Neutrophil (primary cell): ENCODE measurements around the gene TTC3.

Experiments used
- H3K27ac ChIP-seq: fragments of 200-600 bp; sonication (generic); 2 replicates; pipeline ENCODE4 v1.5.1; 2016; ENCODE audit warnings: mild to moderate bottlenecking, moderate library complexity
- H3K27me3 ChIP-seq: fragments of 200-600 bp; sonication (generic); 2 replicates; pipeline ENCODE4 v1.6.0; 2016; ENCODE audit warnings: mild to moderate bottlenecking
- H3K36me3 ChIP-seq: fragments of 200-600 bp; sonication (generic); 2 replicates; pipeline ENCODE4 v1.5.1; 2017
- H3K4me1 ChIP-seq, 2 experiments: fragments of 200-600 bp in 1 of 2; sonication (generic) in 1 of 2; 1 replicate in 1 of 2; 2 replicates in 1 of 2; pipeline versions ENCODE4 v1.5.1 to v1.6.1; 2013 to 2016; ENCODE audit warnings: low read depth in 1 of 2, low read length in 1 of 2, mild to moderate bottlenecking in 1 of 2, moderate library complexity in 1 of 2; ENCODE audit not compliant: control insufficient read depth in 1 of 2, insufficient read depth in 1 of 2
- H3K4me3 ChIP-seq, 2 experiments: fragments of 200-600 bp in 1 of 2; sonication (generic) in 1 of 2; 1 replicate in 1 of 2; 2 replicates in 1 of 2; pipeline ENCODE4 v1.5.1; 2013 to 2016; ENCODE audit warnings: low read depth in 1 of 2, low read length in 1 of 2, mild to moderate bottlenecking in 1 of 2, moderate library complexity in 1 of 2
- H3K9me3 ChIP-seq: fragments of 200-600 bp; sonication (generic); 2 replicates; pipeline ENCODE4 v1.5.1; 2016
- TF ChIP-seq, protein P1 (sequence below): fragments of 200-600 bp; sonication (generic); IDR thresholded peaks from 2 replicates; pipeline ENCODE4 v1.5.1; 2016; ENCODE audit warnings: antibody characterized with exemption

Gene TTC3

DNA sequence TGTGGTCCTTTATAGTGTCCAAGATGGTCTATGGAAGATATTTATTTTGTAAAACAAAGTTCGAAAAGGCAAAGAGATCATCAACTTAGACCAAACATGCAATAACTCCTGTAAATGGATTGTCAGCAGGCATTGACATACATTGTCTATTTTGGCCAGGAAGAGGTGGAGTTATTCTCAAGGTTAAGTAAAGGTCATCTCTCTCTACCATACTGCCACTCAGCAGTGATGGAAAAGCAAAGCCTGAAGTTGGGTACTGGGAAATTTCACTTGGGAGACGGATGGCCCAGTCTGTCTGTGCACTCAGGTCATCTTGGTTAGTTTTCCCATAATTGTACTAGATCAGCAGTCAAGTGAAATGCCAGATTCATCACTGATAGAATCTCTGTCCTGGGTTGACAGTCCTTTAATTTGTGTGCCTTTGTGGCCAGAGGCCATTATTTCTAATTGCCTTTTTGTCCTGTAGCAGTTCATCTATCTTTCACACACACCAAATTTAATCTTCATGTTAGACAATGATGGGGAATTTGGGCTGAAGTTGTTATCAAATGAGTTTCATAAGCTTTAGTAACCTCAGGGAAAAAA lies 17.7 kb upstream of the TTC3 start:
- TF ChIP-seq, protein P1, sequence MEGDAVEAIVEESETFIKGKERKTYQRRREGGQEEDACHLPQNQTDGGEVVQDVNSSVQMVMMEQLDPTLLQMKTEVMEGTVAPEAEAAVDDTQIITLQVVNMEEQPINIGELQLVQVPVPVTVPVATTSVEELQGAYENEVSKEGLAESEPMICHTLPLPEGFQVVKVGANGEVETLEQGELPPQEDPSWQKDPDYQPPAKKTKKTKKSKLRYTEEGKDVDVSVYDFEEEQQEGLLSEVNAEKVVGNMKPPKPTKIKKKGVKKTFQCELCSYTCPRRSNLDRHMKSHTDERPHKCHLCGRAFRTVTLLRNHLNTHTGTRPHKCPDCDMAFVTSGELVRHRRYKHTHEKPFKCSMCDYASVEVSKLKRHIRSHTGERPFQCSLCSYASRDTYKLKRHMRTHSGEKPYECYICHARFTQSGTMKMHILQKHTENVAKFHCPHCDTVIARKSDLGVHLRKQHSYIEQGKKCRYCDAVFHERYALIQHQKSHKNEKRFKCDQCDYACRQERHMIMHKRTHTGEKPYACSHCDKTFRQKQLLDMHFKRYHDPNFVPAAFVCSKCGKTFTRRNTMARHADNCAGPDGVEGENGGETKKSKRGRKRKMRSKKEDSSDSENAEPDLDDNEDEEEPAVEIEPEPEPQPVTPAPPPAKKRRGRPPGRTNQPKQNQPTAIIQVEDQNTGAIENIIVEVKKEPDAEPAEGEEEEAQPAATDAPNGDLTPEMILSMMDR, result no peak
- Histone ChIP-seq H3K9me3 (no peaks in the 10 kb centered on the region), H3K4me1 (no peaks in the 10 kb centered on the region), H3K36me3 (no peaks in the 10 kb centered on the region), H3K27me3 (no peaks in the 10 kb centered on the region), H3K27ac (no peak overlapping the region), H3K4me3 (no peak overlapping the region)

DNA sequence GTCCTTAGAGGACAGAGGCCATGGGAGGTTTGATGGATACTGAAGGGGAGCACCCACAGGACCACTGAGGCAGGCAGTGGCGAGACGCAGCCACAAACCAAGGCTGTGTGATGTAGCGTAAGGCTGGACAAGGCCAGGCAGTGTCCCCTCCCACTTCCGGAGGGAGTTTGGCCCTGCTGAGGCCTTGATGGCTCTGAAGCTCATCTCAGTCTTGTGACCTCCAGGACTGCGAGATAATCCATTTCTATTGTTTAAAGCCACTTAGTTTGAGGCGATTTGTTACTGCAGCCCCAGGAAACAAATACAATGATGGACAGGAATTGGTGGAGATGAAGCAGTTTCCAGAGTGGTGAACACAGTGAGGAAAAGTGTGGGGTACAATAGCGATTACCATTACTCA lies 15.4 kb upstream of the TTC3 start:
- Histone ChIP-seq H3K4me1 (no peaks in the 10 kb centered on the region), H3K4me3 (no peak overlapping the region), H3K27ac (no peak overlapping the region), H3K27me3 (no peaks in the 10 kb centered on the region), H3K36me3 (no peaks in the 10 kb centered on the region), H3K9me3 (no peaks in the 10 kb centered on the region)
- TF ChIP-seq, protein P1, result no peak

DNA sequence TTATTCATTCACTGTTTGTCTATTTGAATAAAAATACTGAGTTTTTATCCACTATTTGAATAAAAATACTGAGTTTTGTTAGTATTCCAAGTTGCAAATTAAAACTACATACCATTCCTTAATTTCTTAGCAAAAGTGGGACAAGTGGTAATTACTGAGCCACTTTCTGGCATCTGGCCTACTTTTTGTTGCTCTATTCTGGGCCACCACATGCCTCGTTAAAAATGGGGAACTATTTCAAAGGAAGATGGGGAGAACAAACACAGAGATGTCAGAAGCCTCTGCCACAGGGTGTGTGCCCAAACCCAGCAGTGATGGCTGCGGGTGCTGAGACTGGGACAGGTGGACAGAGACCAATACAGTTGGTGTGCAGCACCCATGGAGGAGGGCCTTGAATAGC lies 14.8 kb upstream of the TTC3 start:
- no peaks in the 10 kb centered on the region for H3K9me3 ChIP-seq
- no peaks in the 10 kb centered on the region for H3K4me1 ChIP-seq
- no peaks in the 10 kb centered on the region for H3K27me3 ChIP-seq
- H3K27ac ChIP-seq, result no peak overlapping the region
- TF ChIP-seq, protein P1, result no peak
- no peaks in the 10 kb centered on the region for H3K36me3 ChIP-seq
- no peak overlapping the region for H3K4me3 ChIP-seq

DNA sequence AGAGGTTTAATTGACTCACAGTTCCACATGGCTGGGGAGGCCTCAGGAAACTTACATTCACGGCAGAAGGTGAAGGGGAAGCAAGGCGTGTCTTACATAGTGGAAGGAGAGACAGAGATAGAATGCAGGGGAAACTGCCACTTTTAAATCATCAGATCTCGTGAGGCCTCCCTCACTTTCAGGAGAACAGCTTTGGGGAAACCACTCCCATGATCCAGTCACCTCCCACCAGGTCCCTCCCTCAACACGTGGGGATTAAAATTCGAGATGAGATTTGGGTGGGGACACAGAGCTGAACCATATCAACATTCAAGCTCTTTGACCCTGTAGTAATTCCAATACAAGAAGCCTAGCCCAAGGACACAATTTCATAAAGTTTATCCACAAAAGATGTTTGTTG lies 13.9 kb upstream of the TTC3 start:
- no peak overlapping the region for H3K4me3 ChIP-seq
- no peaks in the 10 kb centered on the region for H3K27me3 ChIP-seq
- no peaks in the 10 kb centered on the region for H3K9me3 ChIP-seq
- TF ChIP-seq, protein P1, result no peak
- H3K4me1 ChIP-seq, result no peaks in the 10 kb centered on the region
- no peak overlapping the region for H3K27ac ChIP-seq
- no peaks in the 10 kb centered on the region for H3K36me3 ChIP-seq

DNA sequence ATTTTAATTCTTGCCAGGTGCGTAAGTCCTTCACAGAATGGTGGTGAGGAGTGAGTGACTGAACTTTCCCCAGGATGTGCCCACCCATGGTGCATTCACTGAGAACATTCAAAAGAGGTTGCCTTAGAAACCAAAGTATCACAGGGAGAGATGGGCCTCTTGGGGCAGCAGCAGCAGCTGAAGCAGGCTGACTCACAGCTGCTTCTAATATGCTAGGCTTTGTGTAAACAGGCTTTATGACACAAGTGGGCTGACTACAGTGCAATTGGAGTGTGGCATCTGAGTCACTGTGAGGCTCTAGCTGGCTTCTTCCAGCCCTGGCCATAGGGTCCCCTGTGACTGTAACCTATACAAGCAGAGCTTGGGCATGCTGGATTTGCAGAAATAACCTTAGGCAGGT lies 12.8 kb upstream of the TTC3 start:
- no peak overlapping the region for H3K4me3 ChIP-seq
- no peaks in the 10 kb centered on the region for H3K36me3 ChIP-seq

More for the DNA sequence above, 12.8 kb upstream of the TTC3 start:
- no peaks in the 10 kb centered on the region for H3K9me3 ChIP-seq
- TF ChIP-seq, protein P1, result no peak
- H3K27ac ChIP-seq, result no peak overlapping the region
- no peaks in the 10 kb centered on the region for H3K27me3 ChIP-seq
- H3K4me1 ChIP-seq, result no peaks in the 10 kb centered on the region
